HL-60 (cell line): ENCODE measurements around the gene LTBP3.
A peak's percentile ranks its signal among the peaks of the same experiment; 100 is the strongest.

Source experiments
- DNase-seq, 2 experiments: peaks; one replicate each; pipeline ENCODE4 v3.0.0-alpha.2; 2010 to 2020; ENCODE audit warnings: low read depth in 1 of 2, low spot score in 1 of 2
- H3K27ac ChIP-seq: fragments of 250-450 bp; sonication (Bioruptor Pico); replicated peaks from 2 replicates; pipeline ENCODE4 v1.5.1; 2020; ENCODE audit warnings: mild to moderate bottlenecking, moderate library complexity
- H3K27me3 ChIP-seq: fragments of 250-450 bp; sonication (Bioruptor Pico); 2 replicates; pipeline ENCODE4 v1.5.1; 2021; ENCODE audit warnings: mild to moderate bottlenecking, moderate library complexity; ENCODE audit not compliant: insufficient read depth, poor library complexity, severe bottlenecking
- H3K4me3 ChIP-seq: replicated peaks from 2 replicates; pipeline ENCODE4 v1.5.1; 2011; ENCODE audit warnings: mild to moderate bottlenecking, control low read depth, low read length; ENCODE audit not compliant: insufficient read depth
- CTCF ChIP-seq: IDR thresholded peaks from one replicate; pipeline ENCODE4 v1.5.1; 2011; ENCODE audit warnings: low read length, control low read depth, inconsistent platforms; ENCODE audit not compliant: insufficient read depth
- GABPA ChIP-seq: IDR thresholded peaks from 2 replicates; pipeline ENCODE4 v1.6.1; 2012; ENCODE audit warnings: low read depth
- POLR2AphosphoS5 ChIP-seq: IDR thresholded peaks from 2 replicates; pipeline ENCODE4 v1.6.1; 2012; ENCODE audit warnings: low read depth
- REST ChIP-seq: IDR thresholded peaks from 2 replicates; pipeline ENCODE4 v1.6.1; 2012; ENCODE audit warnings: low read depth; ENCODE audit not compliant: insufficient replicate concordance
- SPI1 ChIP-seq: IDR thresholded peaks from 2 replicates; pipeline ENCODE4 v1.6.1; 2012; ENCODE audit warnings: low read depth, mild to moderate bottlenecking, borderline replicate concordance

The LTBP3 gene

GRCh38 chr11:65552388-65552951 is 5.7 kb downstream of the LTBP3 start:
- Histone ChIP-seq H3K27me3 (no peaks in the 10 kb centered on the region), H3K4me3 (no peak overlapping the region), H3K27ac (peak overlapping the region; percentile 45)
- DNase-seq = no peak
- no peak for TF ChIP-seq SPI1
- no peak for TF ChIP-seq GABPA
- TF ChIP-seq POLR2AphosphoS5 = no peak
- TF ChIP-seq REST = no peak
- TF ChIP-seq CTCF = no peak

- H3K27me3 ChIP-seq = no peaks in the 10 kb centered on the region
- no peak overlapping the region for H3K27ac ChIP-seq
- no peak overlapping the region for H3K4me3 ChIP-seq
- DNase-seq = peak in 1 of 2 experiments; percentile 69
- TF ChIP-seq GABPA (no peak), REST (no peak), CTCF (peak; percentile 67), SPI1 (no peak), POLR2AphosphoS5 (peak; percentile 77)
These were observed 6.4 kb downstream of the LTBP3 start for GRCh38 chr11:65551572-65552387.

GRCh38 chr11:65549096-65549495 is 9.1 kb downstream of the LTBP3 start:
- Histone ChIP-seq H3K27ac (no peak overlapping the region), H3K4me3 (no peak overlapping the region), H3K27me3 (no peaks in the 10 kb centered on the region)
- no peak for DNase-seq
- no peak for TF ChIP-seq GABPA
- no peak for TF ChIP-seq CTCF
- no peak for TF ChIP-seq SPI1
- no peak for TF ChIP-seq REST
- no peak for TF ChIP-seq POLR2AphosphoS5
